SK-N-MC (cell line): ENCODE measurements around the gene ADAMTS19.

Experiments used
- EZH2 ChIP-seq: fragments of 200-600 bp; sonication (generic); IDR thresholded peaks from one replicate; pipeline ENCODE4 v1.6.1; 2017; ENCODE audit warnings: antibody characterized with exemption
- FOXP2 ChIP-seq: optimal IDR thresholded peaks from 2 replicates; pipeline ENCODE3; 2011; ENCODE audit warnings: mild to moderate bottlenecking, moderate library complexity; ENCODE audit not compliant: insufficient read depth; ENCODE audit errors: extremely low read length, control extremely low read depth
- POLR2AphosphoS5 ChIP-seq: IDR thresholded peaks from 2 replicates; pipeline ENCODE4 v1.6.1; 2012; ENCODE audit warnings: mild to moderate bottlenecking, low read depth, low read length, borderline replicate concordance

DNA sequence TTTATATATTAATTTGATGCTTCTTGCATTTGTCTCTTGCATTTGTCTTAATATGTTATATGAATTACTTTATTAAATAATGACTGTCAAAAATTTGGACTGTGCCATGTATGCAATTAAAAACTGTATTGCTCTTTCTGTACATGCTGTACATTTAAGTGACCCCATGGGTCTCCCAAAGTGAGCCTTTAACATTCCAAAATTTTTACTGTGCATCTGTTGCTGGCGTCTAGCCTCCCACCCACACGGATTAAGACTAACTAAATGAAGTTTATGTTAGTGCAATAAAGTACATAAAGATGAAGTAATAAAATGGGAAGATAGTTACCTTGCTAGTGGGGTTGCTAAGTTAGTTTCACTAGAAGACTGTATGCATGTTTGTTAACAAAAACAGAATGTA, 48.5 kb downstream of the ADAMTS19 start:
- TF ChIP-seq FOXP2 (no peak), EZH2 (no peak), POLR2AphosphoS5 (no peak)
